Mesenchymal stem cell (in vitro differentiated cells and primary cell): ENCODE measurements around the gene C10orf105.
A peak's percentile ranks its signal among the peaks of the same experiment; 100 is the strongest.

Experiments
- DNase-seq: peaks from one replicate; pipeline ENCODE4 v3.0.0-alpha.2; 2013
- H2AFZ ChIP-seq: one replicate; pipeline ENCODE4 v1.6.1; 2013; ENCODE audit warnings: low read depth, mild to moderate bottlenecking, control low read depth, inconsistent platforms, low read length, moderate library complexity
- H2AK5ac ChIP-seq: 2 replicates; pipeline ENCODE4 v1.6.1; 2013; ENCODE audit warnings: low read length, moderate library complexity, mild to moderate bottlenecking, inconsistent platforms; ENCODE audit not compliant: severe bottlenecking
- H2BK120ac ChIP-seq: one replicate; pipeline ENCODE4 v1.6.1; 2013; ENCODE audit warnings: low read depth, mild to moderate bottlenecking, inconsistent platforms, low read length, moderate library complexity
- H2BK12ac ChIP-seq, 2 experiments: one replicate each; pipeline ENCODE4 v1.6.1; 2013; ENCODE audit warnings: inconsistent platforms in 2 of 2, low read length in 2 of 2, mild to moderate bottlenecking in 2 of 2, moderate library complexity in 2 of 2, control low read depth in 1 of 2
- H2BK15ac ChIP-seq: one replicate; pipeline ENCODE4 v1.6.1; 2013; ENCODE audit warnings: mild to moderate bottlenecking, low read depth, inconsistent platforms; ENCODE audit not compliant: poor library complexity, severe bottlenecking
- H2BK5ac ChIP-seq: 2 replicates; pipeline ENCODE4 v1.6.1; 2013; ENCODE audit warnings: low read depth, mild to moderate bottlenecking, low read length, control low read depth, inconsistent platforms; ENCODE audit not compliant: poor library complexity, severe bottlenecking
- H3K14ac ChIP-seq, 2 experiments: one replicate each; pipeline ENCODE4 v1.6.1; 2013; ENCODE audit warnings: inconsistent platforms in 2 of 2, low read length in 2 of 2, control low read depth in 1 of 2, mild to moderate bottlenecking in 1 of 2, moderate library complexity in 1 of 2
- H3K18ac ChIP-seq, 2 experiments: one replicate each; pipeline ENCODE4 v1.6.1; 2013; ENCODE audit warnings: inconsistent platforms in 2 of 2, low read length in 2 of 2, control low read depth in 1 of 2, low read depth in 1 of 2, mild to moderate bottlenecking in 1 of 2
- H3K23ac ChIP-seq, 2 experiments: one replicate each; pipeline ENCODE4 v1.6.1; 2013; ENCODE audit warnings: inconsistent platforms in 2 of 2, low read length in 2 of 2, mild to moderate bottlenecking in 2 of 2, moderate library complexity in 2 of 2, control low read depth in 1 of 2
- H3K27ac ChIP-seq: 2 replicates; pipeline ENCODE4 v1.5.1; 2013; ENCODE audit warnings: mild to moderate bottlenecking, moderate library complexity, low read length, control low read depth, inconsistent platforms; ENCODE audit not compliant: poor library complexity, severe bottlenecking
- H3K27me3 ChIP-seq, 2 experiments: 2 replicates each; pipeline versions ENCODE4 v1.6.1 to v1.7.0; 2013; ENCODE audit warnings: low read length in 2 of 2, mild to moderate bottlenecking in 2 of 2, moderate library complexity in 2 of 2, control low read depth in 1 of 2, inconsistent platforms in 1 of 2; ENCODE audit not compliant: control insufficient read depth in 1 of 2, insufficient read depth in 1 of 2
- H3K36me3 ChIP-seq, 2 experiments: 2 replicates each; pipeline versions ENCODE4 v1.6.1 to v1.7.0; 2013; ENCODE audit warnings: low read length in 2 of 2, control low read depth in 1 of 2, inconsistent platforms in 1 of 2, low read depth in 1 of 2, mild to moderate bottlenecking in 1 of 2; ENCODE audit not compliant: insufficient read depth in 2 of 2, control insufficient read depth in 1 of 2
- H3K4ac ChIP-seq, 2 experiments: one replicate each; pipeline ENCODE4 v1.6.1; 2013; ENCODE audit warnings: inconsistent platforms in 2 of 2, low read length in 2 of 2, mild to moderate bottlenecking in 2 of 2, moderate library complexity in 2 of 2, control low read depth in 1 of 2, low read depth in 1 of 2
- H3K4me1 ChIP-seq: 2 replicates; pipeline ENCODE4 v1.6.1; 2013; ENCODE audit warnings: low read depth, low read length, control low read depth; ENCODE audit not compliant: control insufficient read depth, insufficient read depth
- H3K4me2 ChIP-seq: 2 replicates; pipeline ENCODE4 v1.6.1; 2013; ENCODE audit warnings: low read length, mild to moderate bottlenecking, inconsistent platforms; ENCODE audit not compliant: poor library complexity, severe bottlenecking
- H3K4me3 ChIP-seq, 2 experiments: 2 replicates each; pipeline versions ENCODE4 v1.5.1 to v1.7.0; 2013; ENCODE audit warnings: low read length in 2 of 2, mild to moderate bottlenecking in 2 of 2, control low read depth in 1 of 2, low read depth in 1 of 2; ENCODE audit not compliant: insufficient read depth in 1 of 2
- H3K79me1 ChIP-seq: replicated peaks from 2 replicates; pipeline ENCODE4 v1.6.1; 2013; ENCODE audit warnings: mild to moderate bottlenecking, control low read depth, low read length, inconsistent platforms; ENCODE audit not compliant: poor library complexity, severe bottlenecking
- H3K9ac ChIP-seq: 2 replicates; pipeline ENCODE4 v1.7.0; 2013; ENCODE audit warnings: mild to moderate bottlenecking, low read length, moderate library complexity
- H3K9me3 ChIP-seq: 2 replicates; pipeline ENCODE4 v1.7.0; 2013; ENCODE audit warnings: mild to moderate bottlenecking, low read length; ENCODE audit not compliant: control insufficient read depth
- H4K8ac ChIP-seq: one replicate; pipeline ENCODE4 v1.6.1; 2013; ENCODE audit warnings: inconsistent platforms, mild to moderate bottlenecking, low read length, moderate library complexity
- H4K91ac ChIP-seq: one replicate; pipeline ENCODE4 v1.6.1; 2013; ENCODE audit warnings: mild to moderate bottlenecking, low read length, inconsistent platforms
- WGBS: methylation state at CpG from one replicate; pipeline ENCODE4 v1.1.7; 2013; ENCODE audit warnings: mixed read lengths; 5-methylcytosine and 5-hydroxymethylcytosine counted together

C10orf105 gene

DNA sequence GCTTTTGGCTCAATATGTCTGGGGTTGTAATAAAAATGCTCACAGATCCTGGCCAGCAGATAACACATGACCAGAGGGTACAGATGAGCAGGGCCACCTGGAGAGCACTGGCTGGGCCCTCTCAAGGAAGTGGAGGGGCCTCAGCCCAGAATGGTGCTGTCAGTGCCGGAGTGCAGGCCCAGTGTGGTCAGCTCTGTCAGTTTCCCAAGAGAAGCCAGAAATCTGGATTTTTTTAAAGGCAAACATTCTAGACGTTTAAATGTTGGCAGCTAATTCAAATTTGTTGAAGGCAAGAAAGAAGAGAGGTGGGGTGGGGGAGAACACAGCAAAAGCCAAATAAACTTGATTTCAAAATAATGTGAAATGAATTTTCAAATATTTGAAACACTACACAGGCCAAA, 2.0 kb downstream of the C10orf105 start:
- no peak overlapping the region for H3K4ac ChIP-seq
- H3K23ac ChIP-seq = no peak overlapping the region
- peaks cover 4 to 61% of the 10 kb centered on the region in 2 experiments for H3K27me3 ChIP-seq
- H3K9ac ChIP-seq = peak overlapping the region; percentile 11
- no peak for DNase-seq
- H3K36me3 ChIP-seq = no peaks in the 10 kb centered on the region
- H3K4me2 ChIP-seq = no peak overlapping the region
- WGBS = 93% methylated on average over 2 of the region's 2 CpGs
- no peak overlapping the region for H4K8ac ChIP-seq
- H3K4me3 ChIP-seq = no peak overlapping the region
- H3K14ac ChIP-seq = no peak overlapping the region
- no peaks in the 10 kb centered on the region for H3K9me3 ChIP-seq
- H3K18ac ChIP-seq = no peak overlapping the region
- no peak overlapping the region for H2BK12ac ChIP-seq
- no peak overlapping the region for H2BK15ac ChIP-seq
- H2BK5ac ChIP-seq = no peak overlapping the region
- no peak overlapping the region for H4K91ac ChIP-seq
- H3K4me1 ChIP-seq = no peaks in the 10 kb centered on the region
- H3K79me1 ChIP-seq = no peaks in the 10 kb centered on the region
- H2AFZ ChIP-seq = no peak overlapping the region
- H2BK120ac ChIP-seq = no peak overlapping the region
- H3K27ac ChIP-seq = no peak overlapping the region
- no peak overlapping the region for H2AK5ac ChIP-seq

DNA sequence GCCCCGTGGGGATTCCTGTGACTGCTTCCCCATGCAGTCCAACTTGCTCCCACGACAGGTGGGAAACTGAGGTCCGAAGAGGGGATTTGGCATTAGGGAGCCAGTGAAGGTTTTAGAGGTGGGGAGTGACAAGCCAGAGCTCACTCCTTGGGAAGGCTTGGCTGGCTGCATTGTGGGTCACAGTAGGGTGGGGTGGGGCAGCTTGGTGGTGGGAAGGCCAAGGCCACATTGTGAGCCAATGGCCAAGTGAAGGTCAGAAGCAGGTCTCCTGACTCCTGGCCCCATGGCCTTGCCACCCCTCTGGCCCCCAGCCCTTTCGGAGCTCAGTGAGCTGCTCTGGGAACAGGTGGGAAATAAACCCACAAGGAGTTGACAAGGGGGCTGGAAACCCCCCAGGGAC, 2.5 kb downstream of the C10orf105 start:
- no peak overlapping the region for H2BK120ac ChIP-seq
- 80% methylated on average over 4 of the region's 4 CpGs for WGBS
- no peak overlapping the region for H2BK12ac ChIP-seq
- no peaks in the 10 kb centered on the region for H3K4me1 ChIP-seq
- no peaks in the 10 kb centered on the region for H3K79me1 ChIP-seq
- DNase-seq = no peak
- no peak overlapping the region for H2BK5ac ChIP-seq
- no peak overlapping the region for H4K91ac ChIP-seq
- H3K4me3 ChIP-seq = no peak overlapping the region
- no peak overlapping the region for H3K27ac ChIP-seq
- H4K8ac ChIP-seq = no peak overlapping the region
- no peak overlapping the region for H2AFZ ChIP-seq
- no peak overlapping the region for H3K9ac ChIP-seq
- H2BK15ac ChIP-seq = no peak overlapping the region
- H3K4ac ChIP-seq = no peak overlapping the region
- H3K27me3 ChIP-seq = peaks cover 4 to 56% of the 10 kb centered on the region in 2 experiments
- H3K14ac ChIP-seq = no peak overlapping the region
- no peak overlapping the region for H3K23ac ChIP-seq
- no peaks in the 10 kb centered on the region for H3K36me3 ChIP-seq
- no peaks in the 10 kb centered on the region for H3K9me3 ChIP-seq
- H2AK5ac ChIP-seq = no peak overlapping the region
- H3K4me2 ChIP-seq = no peak overlapping the region
- no peak overlapping the region for H3K18ac ChIP-seq

DNA sequence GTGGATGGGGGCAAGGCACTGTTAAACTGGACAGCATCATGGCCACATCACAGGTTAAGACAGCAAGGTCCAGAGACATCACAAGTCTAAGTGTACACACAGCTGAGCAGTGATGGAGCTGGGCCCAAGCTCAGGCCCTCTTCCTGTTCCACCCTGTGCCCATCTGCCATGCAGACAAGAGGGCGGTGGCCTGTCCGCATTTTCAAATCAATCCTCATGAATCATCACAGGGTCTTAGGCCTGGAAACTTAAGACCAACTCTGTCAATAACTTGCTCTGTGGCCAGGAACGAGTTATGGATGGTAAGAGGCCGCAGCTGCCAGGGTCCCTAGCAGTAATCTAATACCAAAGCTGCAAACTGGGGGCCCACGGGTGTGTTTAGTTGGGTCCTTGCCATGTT, 3.2 kb downstream of the C10orf105 start:
- DNase-seq = no peak
- Histone ChIP-seq H3K9me3 (no peaks in the 10 kb centered on the region), H3K9ac (no peak overlapping the region), H3K23ac (no peak overlapping the region), H3K27me3 (peaks cover 4 to 54% of the 10 kb centered on the region in 2 experiments), H3K4me2 (no peak overlapping the region), H4K91ac (no peak overlapping the region), H2BK120ac (no peak overlapping the region), H3K4me3 (no peak overlapping the region), H3K14ac (peak overlapping the region in 1 of 2 experiments; percentile 26), H3K4me1 (no peaks in the 10 kb centered on the region), H3K4ac (no peak overlapping the region), H2AFZ (no peak overlapping the region), H3K18ac (no peak overlapping the region), H2BK5ac (no peak overlapping the region), H2AK5ac (no peak overlapping the region), H2BK12ac (no peak overlapping the region), H3K36me3 (no peaks in the 10 kb centered on the region), H3K79me1 (no peaks in the 10 kb centered on the region), H4K8ac (no peak overlapping the region), H3K27ac (no peak overlapping the region), H2BK15ac (no peak overlapping the region)
- 80% methylated on average over 4 of the region's 5 CpGs for WGBS

DNA sequence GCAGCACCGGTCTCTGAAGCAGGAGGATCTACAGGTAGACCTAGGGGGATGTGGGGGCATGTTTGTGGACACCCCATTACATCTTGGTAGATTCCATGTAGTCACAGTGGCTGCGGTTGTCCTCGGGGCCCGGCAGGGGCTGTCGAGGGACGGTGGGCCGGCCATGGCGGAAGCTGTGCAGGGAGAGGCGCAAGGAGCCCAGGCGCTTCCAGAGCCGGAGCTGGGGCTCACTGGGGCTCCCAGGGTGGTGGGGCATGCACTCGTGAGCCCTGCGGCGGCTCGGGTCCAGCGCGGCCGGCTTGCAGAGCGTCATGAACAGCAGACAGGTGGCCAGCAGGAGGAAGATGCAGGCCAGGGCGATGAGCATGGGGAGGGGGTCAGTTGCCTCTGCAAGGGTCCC, 3.7 kb downstream of the C10orf105 start:
- Histone ChIP-seq H3K27ac (no peak overlapping the region), H3K4me3 (no peak overlapping the region), H2BK15ac (no peak overlapping the region), H4K8ac (peak overlapping the region; percentile 7), H3K14ac (no peak overlapping the region), H3K9ac (no peak overlapping the region), H3K18ac (no peak overlapping the region), H2AFZ (no peak overlapping the region), H3K23ac (no peak overlapping the region), H3K36me3 (no peaks in the 10 kb centered on the region), H3K79me1 (no peaks in the 10 kb centered on the region), H2BK5ac (no peak overlapping the region), H3K9me3 (no peaks in the 10 kb centered on the region), H2AK5ac (no peak overlapping the region), H2BK120ac (no peak overlapping the region), H4K91ac (no peak overlapping the region), H3K27me3 (peaks cover under 1 to 51% of the 10 kb centered on the region in 2 experiments), H3K4me2 (no peak overlapping the region), H2BK12ac (no peak overlapping the region), H3K4ac (no peak overlapping the region), H3K4me1 (peaks cover 5% of the 10 kb centered on the region)
- WGBS = 93% methylated on average over 20 of the region's 20 CpGs
- DNase-seq = no peak
